GM19043 (cell line): ENCODE measurements around the gene STIM1.

Experiments used
- ATAC-seq: cut with Tn5 transposase; IDR thresholded peaks from one replicate; pipeline ENCODE4 v1.9.1; 2021; ENCODE audit warnings: low read depth; ENCODE audit not compliant: unreplicated experiment

The STIM1 gene

DNA sequence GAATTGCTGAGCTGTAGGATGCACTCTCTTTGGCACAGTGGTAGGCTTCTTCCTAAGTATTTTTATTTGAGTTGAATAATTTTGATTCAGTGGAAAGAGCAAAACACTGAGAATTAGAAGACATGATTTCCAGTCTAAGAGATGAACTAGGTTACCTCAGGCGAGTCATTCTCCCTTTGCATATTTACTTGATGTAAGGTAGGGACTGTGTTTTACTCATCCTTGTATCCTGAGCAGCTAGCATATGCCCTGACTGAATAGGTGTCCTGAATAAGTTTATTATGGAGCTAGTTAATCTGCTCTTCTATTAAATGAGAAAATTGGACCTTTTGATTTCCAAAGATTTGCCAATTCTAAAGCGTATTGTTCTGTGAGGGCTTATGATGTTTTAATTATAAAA is 50.7 kb downstream of the STIM1 start:
- no peak for ATAC-seq

DNA sequence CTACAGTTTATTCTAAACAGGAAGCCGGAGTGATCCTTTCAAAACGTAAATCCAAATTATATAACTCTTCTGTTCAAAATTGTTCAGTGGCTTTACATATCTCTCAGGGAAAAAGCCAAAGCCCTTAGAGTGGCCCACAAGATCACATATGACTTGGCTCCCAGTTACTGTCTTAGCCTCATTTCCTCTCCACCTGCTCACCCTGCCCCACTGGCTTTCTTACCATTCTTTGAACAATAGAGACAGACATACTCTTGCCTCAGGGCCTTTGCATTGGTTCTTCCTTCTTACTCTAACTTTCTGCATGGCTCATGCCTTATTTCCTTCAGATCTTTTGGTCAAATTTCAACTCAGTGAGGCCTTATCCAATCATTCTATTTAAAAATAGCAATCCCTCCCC is 52.1 kb downstream of the STIM1 start:
- ATAC-seq = no peak

DNA sequence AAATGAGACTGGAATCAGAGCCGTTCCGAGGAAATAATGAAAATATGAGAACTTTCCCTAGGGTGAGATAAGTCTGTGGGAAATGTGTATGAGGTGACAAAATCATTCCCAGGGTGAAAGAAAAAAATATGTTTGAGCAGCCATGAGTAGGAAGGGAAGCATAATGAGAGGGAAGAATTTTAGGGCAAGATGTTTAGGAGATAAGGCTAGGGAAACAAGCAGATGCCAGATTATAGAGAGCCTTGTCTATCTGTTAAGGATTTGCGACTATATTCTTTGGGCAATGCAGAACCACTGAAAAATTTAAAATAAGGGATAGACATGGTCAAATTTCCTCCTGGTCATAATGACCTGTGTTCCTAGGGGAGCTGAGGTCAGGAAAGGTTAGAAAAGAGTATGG is 54.4 kb downstream of the STIM1 start:
- ATAC-seq = no peak

DNA sequence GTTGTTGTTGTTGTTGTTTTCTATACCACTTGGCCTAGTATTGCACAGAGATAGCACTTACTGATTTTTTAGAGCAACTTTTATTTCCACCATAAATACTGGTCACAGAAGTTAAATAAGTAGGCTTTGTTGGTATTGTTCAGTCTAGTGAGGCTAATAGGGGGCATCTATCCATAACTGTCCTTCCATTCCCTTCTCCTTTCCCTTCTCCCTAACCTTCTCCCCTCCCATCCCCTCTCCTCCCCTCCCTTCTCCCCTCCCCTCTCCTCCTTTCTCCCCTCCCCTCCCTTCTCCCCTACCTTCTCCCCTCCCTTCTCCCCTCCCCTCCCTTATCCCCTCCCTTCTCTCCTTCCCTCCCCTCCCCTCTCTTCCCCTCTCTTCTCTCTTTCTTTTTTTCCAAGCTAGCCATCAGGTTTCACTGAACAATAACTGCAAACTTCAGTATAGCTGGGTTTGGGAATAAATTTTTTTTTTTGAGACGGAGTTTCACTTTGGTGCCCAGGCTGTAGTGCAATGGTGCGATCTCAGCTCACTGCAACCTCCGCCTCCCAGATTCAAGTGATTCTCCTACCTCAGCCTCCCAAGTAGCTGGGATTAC is 56.5 kb downstream of the STIM1 start:
- no peak for ATAC-seq

GRCh38 chr11:3913921-3914320 is 58.5 kb downstream of the STIM1 start:
- no peak for ATAC-seq

DNA sequence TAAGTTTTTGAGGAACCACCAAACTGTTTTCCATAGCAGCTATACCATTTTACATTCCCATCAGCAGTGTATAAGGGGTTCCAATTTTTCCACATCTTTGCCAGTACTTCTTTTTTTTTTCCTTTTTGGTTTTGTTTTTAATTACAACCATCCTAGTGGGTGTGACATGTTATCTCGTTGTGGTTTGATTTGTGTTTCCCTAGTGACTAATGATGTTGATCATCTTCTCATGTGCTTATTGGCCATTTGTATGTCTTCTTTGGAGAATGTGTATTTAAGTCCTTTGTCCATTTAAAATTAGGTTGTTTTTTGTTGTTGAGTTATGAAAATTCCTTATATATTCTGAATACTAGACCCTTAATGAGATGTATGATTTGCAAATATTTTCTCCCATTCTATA is 59.3 kb downstream of the STIM1 start:
- no peak for ATAC-seq

GRCh38 chr11:3916962-3917361 is 61.5 kb downstream of the STIM1 start:
- ATAC-seq = no peak

DNA sequence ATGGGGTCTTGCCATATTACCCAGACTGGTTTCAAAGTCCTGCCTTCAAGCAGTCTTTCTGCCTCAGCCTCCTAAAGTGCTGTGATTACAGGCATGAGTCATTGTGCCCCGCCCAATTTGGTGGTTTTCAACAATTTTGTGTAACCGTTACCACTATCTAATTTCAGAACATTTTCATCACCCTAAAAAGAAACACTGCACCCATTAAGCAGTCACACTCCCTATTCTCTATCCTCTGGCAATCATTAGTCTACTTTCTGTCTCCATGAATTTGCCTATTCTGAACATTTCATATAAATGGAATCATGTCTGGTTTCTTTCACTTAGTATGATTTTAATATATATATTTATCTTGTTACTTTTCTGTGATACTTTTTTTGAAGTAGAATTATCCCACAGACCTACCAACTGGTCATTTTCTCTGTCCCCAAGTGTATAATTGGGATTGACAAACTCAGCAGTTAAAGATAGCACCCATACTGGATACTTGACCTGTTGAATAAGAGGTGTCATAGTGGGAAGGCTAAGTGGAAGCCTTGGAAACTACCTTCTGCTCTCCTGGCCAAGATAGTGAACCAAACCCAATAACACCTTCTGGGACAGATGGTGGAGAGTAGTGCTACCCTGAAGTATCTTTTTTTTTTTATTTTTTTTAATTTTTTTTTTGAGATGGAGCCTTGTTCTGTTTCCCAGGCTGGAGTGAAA is 64.8 kb downstream of the STIM1 start:
- no peak for ATAC-seq

DNA sequence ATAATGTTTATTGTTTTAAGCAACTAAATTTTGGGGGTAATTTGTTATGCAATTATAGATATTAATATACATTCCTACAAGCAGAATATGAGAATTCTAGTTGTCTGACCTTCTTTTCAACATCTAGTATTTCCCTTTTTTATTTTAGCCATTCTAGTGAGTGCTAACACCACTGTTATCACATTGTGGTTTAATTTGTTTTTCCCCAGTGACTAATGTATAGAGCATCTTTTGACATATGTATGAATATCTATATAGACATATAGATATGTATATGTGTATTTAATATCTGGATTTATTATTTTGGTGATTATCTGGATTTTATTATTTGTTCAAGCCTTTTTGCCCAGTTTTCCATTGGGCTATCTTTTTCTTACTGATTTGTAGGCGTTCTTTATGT is 66.6 kb downstream of the STIM1 start:
- ATAC-seq = no peak

GRCh38 chr11:3925513-3925912 is 70.0 kb downstream of the STIM1 start:
- ATAC-seq = no peak

DNA sequence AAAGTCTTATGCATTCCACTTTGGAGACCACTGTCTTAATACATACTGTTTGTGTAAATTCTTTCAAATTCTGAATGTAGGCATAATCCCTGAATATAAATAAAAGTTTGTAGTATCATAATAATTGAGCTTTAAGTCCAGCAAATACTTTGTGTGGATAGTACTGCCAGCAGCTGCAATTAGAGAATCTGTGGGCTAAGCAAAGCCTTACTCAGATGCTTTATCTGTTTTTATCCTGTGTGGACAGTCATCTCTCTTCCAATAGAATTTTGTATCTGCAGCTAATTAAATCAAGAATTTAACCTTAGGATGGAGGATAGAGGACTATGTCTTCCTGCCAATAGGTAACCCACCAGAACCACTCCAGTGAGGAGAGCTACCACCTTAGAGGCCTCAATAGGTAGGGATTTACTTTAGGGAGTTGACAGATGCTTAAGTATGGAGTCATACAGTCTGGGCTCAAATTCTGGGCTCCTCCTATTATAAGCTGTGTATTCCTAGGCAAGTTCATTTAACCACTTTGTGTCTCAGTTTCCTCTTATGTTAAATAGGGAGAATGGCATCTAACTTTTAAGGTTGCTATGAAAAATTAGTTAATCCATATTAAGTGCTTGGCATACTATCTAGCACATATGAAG is 71.1 kb downstream of the STIM1 start:
- no peak for ATAC-seq

DNA sequence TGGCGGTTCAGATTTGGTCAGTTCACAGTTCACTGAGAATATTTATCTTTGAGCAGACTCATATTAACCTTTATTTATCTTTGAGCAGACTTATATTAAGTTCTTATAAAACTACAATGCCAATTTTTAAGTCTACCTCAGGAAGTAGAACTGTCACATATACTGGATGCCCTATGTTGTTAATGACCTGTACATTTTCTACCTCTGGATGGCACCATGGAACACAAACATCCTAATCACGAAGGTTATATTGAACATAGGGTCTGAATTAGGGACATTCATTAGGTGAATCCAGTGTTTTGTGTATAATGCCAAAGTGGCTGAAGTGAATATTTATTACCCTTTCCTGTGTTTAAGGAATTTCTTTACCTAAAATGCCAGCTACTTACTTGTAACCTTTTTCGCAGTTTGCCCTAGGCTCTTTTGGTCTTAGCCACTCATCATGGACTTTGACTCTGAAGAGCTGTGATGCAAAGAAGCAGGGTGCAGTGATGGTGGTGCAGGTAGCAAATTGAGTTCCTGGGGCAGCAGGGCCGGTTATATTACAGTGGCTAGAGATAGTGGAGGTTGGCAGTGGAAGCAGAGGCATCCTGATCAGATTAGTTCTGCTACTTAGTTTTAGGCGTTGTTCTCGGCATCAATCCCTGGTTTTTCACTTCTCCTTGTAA is 71.8 kb downstream of the STIM1 start:
- no peak for ATAC-seq

DNA sequence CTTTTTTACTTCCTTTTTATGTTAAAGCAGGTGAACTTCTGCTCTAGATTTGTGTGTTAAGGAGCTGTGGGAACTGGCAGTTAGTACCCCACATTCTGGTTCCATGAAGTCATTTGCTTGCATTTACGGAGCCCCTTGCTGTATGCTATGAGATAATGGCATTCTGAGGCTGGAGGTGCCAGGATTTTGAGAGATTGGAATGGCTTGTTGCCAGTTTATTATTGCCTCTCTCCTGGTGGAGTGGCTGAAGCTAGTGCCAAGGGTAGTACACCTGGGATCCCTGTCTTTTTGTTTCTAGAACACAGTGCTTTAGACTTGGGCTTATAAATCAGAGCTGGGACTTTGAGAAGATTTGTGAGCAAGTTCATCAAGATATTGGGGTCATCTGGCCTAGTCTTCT is 73.8 kb downstream of the STIM1 start:
- no peak for ATAC-seq

GRCh38 chr11:3929649-3930048 is 74.2 kb downstream of the STIM1 start:
- no peak for ATAC-seq

- ATAC-seq = no peak
These were observed 77.2 kb downstream of the STIM1 start for GRCh38 chr11:3932698-3933097.

GRCh38 chr11:3933165-3933628 is 77.7 kb downstream of the STIM1 start:
- no peak for ATAC-seq

GRCh38 chr11:3934658-3935057 is 79.2 kb downstream of the STIM1 start:
- no peak for ATAC-seq

DNA sequence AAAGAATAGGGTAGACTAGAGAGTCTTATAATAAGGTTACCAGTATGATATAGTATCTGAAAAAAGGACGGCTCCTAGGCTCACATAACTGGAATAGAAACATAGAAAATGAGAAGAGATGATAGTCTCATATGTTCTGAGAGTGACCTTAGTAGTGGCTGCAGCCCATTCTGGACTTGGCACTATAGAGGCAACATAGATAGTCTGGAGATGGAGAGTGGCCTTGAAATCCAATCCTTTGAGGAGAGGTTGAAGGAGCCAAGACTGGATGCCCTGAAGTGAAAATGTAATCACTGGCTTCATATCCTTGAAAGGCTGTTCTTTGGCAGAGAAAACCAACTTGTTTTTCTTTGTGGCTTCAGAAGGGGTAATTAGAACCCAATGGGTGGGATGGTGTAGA is 81.1 kb downstream of the STIM1 start:
- no peak for ATAC-seq

GRCh38 chr11:3939211-3939610 is 83.7 kb downstream of the STIM1 start:
- no peak for ATAC-seq

DNA sequence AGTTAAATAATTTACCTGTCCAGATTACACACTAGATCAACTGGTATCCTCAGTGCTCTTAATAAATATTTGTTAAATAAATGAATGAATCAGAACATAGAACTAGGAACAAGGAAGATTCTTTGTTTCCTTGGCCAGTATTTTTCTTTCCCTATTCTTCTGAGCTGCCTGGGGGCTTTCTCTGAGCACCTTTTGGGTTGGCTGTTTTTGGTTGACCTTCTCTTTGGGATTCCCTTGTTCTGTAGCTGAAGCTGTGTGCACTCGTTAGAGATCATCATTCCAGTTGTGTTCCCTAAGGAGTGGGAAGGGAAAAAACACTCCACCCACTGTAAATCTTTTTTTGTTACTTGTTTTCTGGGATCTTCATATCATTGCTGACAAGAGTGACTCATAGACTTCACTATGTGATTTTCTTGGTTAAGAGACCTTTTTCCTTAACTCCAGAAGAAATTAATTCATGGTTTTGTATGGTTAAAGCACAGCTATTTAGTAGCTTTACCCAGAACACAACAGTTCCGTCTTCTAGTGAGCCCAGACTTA is 84.3 kb downstream of the STIM1 start:
- no peak for ATAC-seq
